Skeletal muscle tissue (tissue), 4 donors: ENCODE data around the gene ZNF615. TPM values are rescaled to one million over a fixed set of nuclear protein-coding genes. Genes with fewer than 3 reads are reported as not detected.
"Not testable (repeated sequence)": the region's sequence is repeated elsewhere in the genome, so short reads cannot be mapped to it uniquely, and the experiment has no call there.

ENCODE experiments used
- H3K27ac ChIP-seq: one replicate; pipeline ENCODE4 v1.7.0; 2013; ENCODE audit warnings: mild to moderate bottlenecking, low read depth, low read length, inconsistent platforms
- H3K27me3 ChIP-seq, 3 donors: one replicate each; pipeline ENCODE4 v1.7.0; 2013; ENCODE audit warnings: low read length in 3 of 3; ENCODE audit not compliant: control insufficient read depth in 3 of 3, insufficient read depth in 3 of 3
- H3K36me3 ChIP-seq, 3 donors: one replicate each; pipeline ENCODE4 v1.7.0; 2013; ENCODE audit warnings: low read length in 3 of 3; ENCODE audit not compliant: control insufficient read depth in 3 of 3, insufficient read depth in 3 of 3
- H3K4me1 ChIP-seq, 3 donors: one replicate each; pipeline ENCODE4 v1.7.0; 2013; ENCODE audit warnings: low read length in 3 of 3, mild to moderate bottlenecking in 3 of 3; ENCODE audit not compliant: control insufficient read depth in 3 of 3, insufficient read depth in 3 of 3
- H3K4me3 ChIP-seq, 3 donors: one replicate each; pipeline ENCODE4 v1.7.0; 2013; ENCODE audit warnings: low read length in 3 of 3
- H3K9ac ChIP-seq, 3 donors: one replicate each; pipeline ENCODE4 v1.7.0; 2013; ENCODE audit warnings: low read length in 3 of 3, mild to moderate bottlenecking in 3 of 3, moderate library complexity in 2 of 3, low read depth in 1 of 3
- H3K9me3 ChIP-seq, 3 donors: one replicate each; pipeline ENCODE4 v1.7.0; 2013; ENCODE audit warnings: low read length in 3 of 3; ENCODE audit not compliant: control insufficient read depth in 3 of 3
- total RNA-seq: library from RNA; depleted of rRNA; stranded (reverse); fragments of >200 nt; gene quantifications from one replicate; pipeline ENCODE4 v1.2.3, GENCODE V29; 2014
- donor health status: Osteomylitis.

The ZNF615 gene
- total RNA-seq, 1 donor from 2014 or later = 8.4 TPM

GRCh38 chr19:51960621-51961233 lies 47.3 kb downstream of the ZNF615 start:
- H3K27me3 ChIP-seq, H3K4me1 ChIP-seq, H3K9ac ChIP-seq, H3K4me3 ChIP-seq, H3K27ac ChIP-seq: not testable (repeated sequence)
- peaks cover 12 to 34% (median 19%) of the 10 kb centered on the region in 3 donors for H3K9me3 ChIP-seq
- peaks cover 20 to 25% (median 24%) of the 10 kb centered on the region in 3 donors for H3K36me3 ChIP-seq

- H3K27me3 ChIP-seq = no peaks in the 10 kb centered on the region
- no peak overlapping the region for H3K9ac ChIP-seq
- H3K36me3 ChIP-seq = peaks cover 10 to 15% (median 15%) of the 10 kb centered on the region in 3 donors
- no peaks in the 10 kb centered on the region for H3K4me1 ChIP-seq
- H3K9me3 ChIP-seq = peaks cover 7 to 28% (median 10%) of the 10 kb centered on the region in 3 donors
- H3K27ac ChIP-seq = no peak overlapping the region
- no peak overlapping the region for H3K4me3 ChIP-seq
Observed at GRCh38 chr19:51959791-51960190, 48.2 kb downstream of the ZNF615 start.

GRCh38 chr19:51957846-51958245 lies 50.2 kb downstream of the ZNF615 start:
- H3K4me3 ChIP-seq, H3K27me3 ChIP-seq, H3K4me1 ChIP-seq, H3K27ac ChIP-seq, H3K9ac ChIP-seq: not testable (repeated sequence)
- H3K36me3 ChIP-seq = peaks cover 2 to 10% (median 4%) of the 10 kb centered on the region in 3 donors
- H3K9me3 ChIP-seq = peaks cover 5 to 19% (median 11%) of the 10 kb centered on the region in 3 donors

GRCh38 chr19:51948975-51949374 lies 59.0 kb downstream of the ZNF615 start:
- Histone ChIP-seq H3K27ac (no peak overlapping the region), H3K9me3 (peaks cover 30 to 55% (median 44%) of the 10 kb centered on the region in 3 donors), H3K27me3 (no peaks in the 10 kb centered on the region), H3K36me3 (peaks cover 18 to 22% (median 19%) of the 10 kb centered on the region in 3 donors), H3K4me3 (peak overlapping the region in 1 of 3 donors; percentile 19), H3K4me1 (no peaks in the 10 kb centered on the region), H3K9ac (no peak overlapping the region)

GRCh38 chr19:51946602-51947001 lies 61.4 kb downstream of the ZNF615 start:
- H3K9me3 ChIP-seq = peaks cover 37 to 64% (median 51%) of the 10 kb centered on the region in 3 donors
- H3K27ac ChIP-seq = no peak overlapping the region
- no peaks in the 10 kb centered on the region for H3K4me1 ChIP-seq
- H3K9ac ChIP-seq = no peak overlapping the region
- peaks cover 41 to 44% (median 43%) of the 10 kb centered on the region in 3 donors for H3K36me3 ChIP-seq
- no peaks in the 10 kb centered on the region for H3K27me3 ChIP-seq
- no peak overlapping the region for H3K4me3 ChIP-seq

- Histone ChIP-seq H3K9ac (no peak overlapping the region), H3K4me3 (peak overlapping the region in 1 of 3 donors; percentile 39), H3K27me3 (no peaks in the 10 kb centered on the region), H3K27ac (no peak overlapping the region), H3K9me3 (peaks cover 34 to 69% (median 52%) of the 10 kb centered on the region in 3 donors), H3K36me3 (peaks cover 57 to 60% (median 59%) of the 10 kb centered on the region in 3 donors), H3K4me1 (no peaks in the 10 kb centered on the region)
Observed at GRCh38 chr19:51944798-51945552, 63.0 kb downstream of the ZNF615 start.

Other genes with a start within 250 kb of the ZNF615 start
- gene FPR2, start 247.0 kb downstream of the ZNF615 start, total RNA-seq = 4.2 TPM
- 0.52 TPM for gene FPR3, start 213.1 kb downstream of the ZNF615 start, total RNA-seq
- 11.0 TPM for gene ZNF577, start 120.3 kb downstream of the ZNF615 start, total RNA-seq
- 15.7 TPM for gene ZNF649, start 103.2 kb downstream of the ZNF615 start, total RNA-seq
- 5.2 TPM for gene ZNF613, start 80.7 kb downstream of the ZNF615 start, total RNA-seq
- gene ZNF350, start 21.4 kb downstream of the ZNF615 start, total RNA-seq = 10.4 TPM
- 7.8 TPM for gene ZNF614, start 20.2 kb upstream of the ZNF615 start, total RNA-seq
- gene ZNF432, start 40.6 kb upstream of the ZNF615 start, total RNA-seq = 11.5 TPM
- 19.8 TPM for gene ZNF841, start 87.6 kb upstream of the ZNF615 start, total RNA-seq
- 6.8 TPM for gene ZNF616, start 131.7 kb upstream of the ZNF615 start, total RNA-seq
- gene ZNF836, start 163.4 kb upstream of the ZNF615 start, total RNA-seq = 5.7 TPM
- gene PPP2R1A, start 181.8 kb upstream of the ZNF615 start, total RNA-seq = 65.8 TPM